GM10266 (cell line): ENCODE results near the gene OR6P1.

ENCODE experiments used
- DNase-seq: peaks from one replicate; pipeline ENCODE4 v3.0.0; 2012; ENCODE audit errors: extremely low spot score
- CTCF ChIP-seq: IDR thresholded peaks from 2 replicates; pipeline ENCODE4 v1.5.1; 2012; ENCODE audit warnings: mild to moderate bottlenecking, low read depth; ENCODE audit not compliant: control insufficient read depth, insufficient read depth; ENCODE audit errors: missing control alignments

Gene OR6P1

GRCh38 chr1:158520955-158521665 is 49.3 kb downstream of the OR6P1 start:
- no peak for DNase-seq
- TF ChIP-seq CTCF: no peak

GRCh38 chr1:158520021-158520420 is 50.4 kb downstream of the OR6P1 start:
- no peak for TF ChIP-seq CTCF
- DNase-seq: no peak

- no peak for TF ChIP-seq CTCF
- no peak for DNase-seq
Measured at GRCh38 chr1:158516966-158517365, 53.4 kb downstream of the OR6P1 start.
